Kidney epithelial cell (primary cell): ENCODE data around the gene SCUBE1. TPM values are rescaled to one million over a fixed set of nuclear protein-coding genes. Genes with fewer than 3 reads are reported as not detected.

Experiments used
- DNase-seq: peaks from one replicate; pipeline ENCODE4 v3.0.0-alpha.2; 2010; ENCODE audit warnings: low read depth
- H3K27me3 ChIP-seq: 2 replicates; pipeline ENCODE4 v1.6.0; 2011; ENCODE audit warnings: low read length; ENCODE audit not compliant: control insufficient read depth, insufficient read depth
- H3K36me3 ChIP-seq: 2 replicates; pipeline ENCODE4 v1.5.1; 2011; ENCODE audit warnings: low read length; ENCODE audit not compliant: control insufficient read depth, insufficient read depth
- H3K4me3 ChIP-seq: 2 replicates; pipeline ENCODE4 v1.5.1; 2011; ENCODE audit warnings: low read depth, mild to moderate bottlenecking, control low read depth, low read length
- CTCF ChIP-seq: IDR thresholded peaks from 2 replicates; pipeline ENCODE4 v1.5.1; 2011; ENCODE audit warnings: mild to moderate bottlenecking, moderate library complexity, low read length, control low read depth, inconsistent platforms; ENCODE audit not compliant: insufficient read depth, poor library complexity, severe bottlenecking
- total RNA-seq: library from RNA; depleted of rRNA; stranded (reverse); fragments of >200 nt; gene quantifications from 2 replicates; pipeline ENCODE4 v1.2.3, GENCODE V29; 2015

SCUBE1 gene
- total RNA-seq, 1 donor from 2014 or later, result 0.04 TPM

- peaks cover 56% of the 10 kb centered on the region for H3K27me3 ChIP-seq
- no peaks in the 10 kb centered on the region for H3K36me3 ChIP-seq
- no peak for DNase-seq
- TF ChIP-seq CTCF, result no peak
- no peak overlapping the region for H3K4me3 ChIP-seq
Measured at GRCh38 chr22:43343670-43344519, 723 bp upstream of the SCUBE1 start.

- Histone ChIP-seq H3K4me3 (no peak overlapping the region), H3K36me3 (no peaks in the 10 kb centered on the region), H3K27me3 (peaks cover 56% of the 10 kb centered on the region)
- DNase-seq, result no peak
- no peak for TF ChIP-seq CTCF
Measured at GRCh38 chr22:43342347-43343261, 568 bp downstream of the SCUBE1 start.

- no peak for DNase-seq
- H3K36me3 ChIP-seq, result no peaks in the 10 kb centered on the region
- no peak overlapping the region for H3K4me3 ChIP-seq
- no peak for TF ChIP-seq CTCF
- H3K27me3 ChIP-seq, result peaks cover 55% of the 10 kb centered on the region
Measured at GRCh38 chr22:43341565-43341964, 1.6 kb downstream of the SCUBE1 start.

- no peak for DNase-seq
- peaks cover 34% of the 10 kb centered on the region for H3K27me3 ChIP-seq
- no peak overlapping the region for H3K4me3 ChIP-seq
- H3K36me3 ChIP-seq, result no peaks in the 10 kb centered on the region
- no peak for TF ChIP-seq CTCF
Measured at GRCh38 chr22:43338766-43339345, 4.3 kb downstream of the SCUBE1 start.

GRCh38 chr22:43337946-43338345, 5.2 kb downstream of the SCUBE1 start:
- Histone ChIP-seq H3K4me3 (no peak overlapping the region), H3K27me3 (peaks cover 29% of the 10 kb centered on the region), H3K36me3 (no peaks in the 10 kb centered on the region)
- no peak for DNase-seq
- no peak for TF ChIP-seq CTCF
